Neural progenitor cell (in vitro differentiated cells): ENCODE results near the gene OR1B1. TPM values are rescaled to one million over a fixed set of nuclear protein-coding genes. Genes with fewer than 3 reads are reported as not detected.

ENCODE experiments used
- DNase-seq: peaks from one replicate; pipeline ENCODE4 v3.0.0-alpha.2; 2016; ENCODE audit warnings: low spot score
- H2AFZ ChIP-seq: fragments of 200-600 bp; sonication (generic); replicated peaks from 2 replicates; pipeline ENCODE4 v1.6.1; 2016; ENCODE audit warnings: antibody characterized with exemption
- H3F3A ChIP-seq: fragments of 200-600 bp; sonication (generic); 2 replicates; pipeline ENCODE4 v1.6.1; 2016; ENCODE audit warnings: antibody characterized with exemption, low read depth
- H3K27ac ChIP-seq: fragments of 200-600 bp; sonication (generic); 2 replicates; pipeline ENCODE4 v1.5.1; 2016; ENCODE audit warnings: mild to moderate bottlenecking
- H3K27me3 ChIP-seq: fragments of 200-600 bp; sonication (generic); 2 replicates; pipeline ENCODE4 v1.6.1; 2016; ENCODE audit warnings: mild to moderate bottlenecking, moderate library complexity
- H3K36me3 ChIP-seq: fragments of 200-600 bp; sonication (generic); 2 replicates; pipeline ENCODE4 v1.5.1; 2016
- H3K4me1 ChIP-seq: fragments of 200-600 bp; sonication (generic); 2 replicates; pipeline ENCODE4 v1.6.1; 2016; ENCODE audit warnings: mixed run types
- H3K4me2 ChIP-seq: fragments of 200-600 bp; sonication (generic); 2 replicates; pipeline ENCODE4 v1.6.1; 2016
- H3K4me3 ChIP-seq: fragments of 200-600 bp; sonication (generic); 2 replicates; pipeline ENCODE4 v1.5.1; 2016
- H3K79me2 ChIP-seq: fragments of 200-600 bp; sonication (generic); 2 replicates; pipeline ENCODE4 v1.6.1; 2016; ENCODE audit warnings: low read depth
- H3K9ac ChIP-seq: fragments of 200-600 bp; sonication (generic); 2 replicates; pipeline ENCODE4 v1.6.1; 2016
- H3K9me3 ChIP-seq: fragments of 200-600 bp; sonication (generic); 2 replicates; pipeline ENCODE4 v1.5.1; 2016; ENCODE audit warnings: low read depth
- H4K20me1 ChIP-seq: fragments of 200-600 bp; sonication (generic); 2 replicates; pipeline ENCODE4 v1.6.1; 2016; ENCODE audit warnings: low read depth
- H3K27ac Mint-ChIP-seq: 3 replicates; pipeline ENCODE4 v1.8.0; 2021; ENCODE audit warnings: mixed read lengths
- H3K27me3 Mint-ChIP-seq: 2 replicates; pipeline ENCODE4 v1.8.0; 2022; ENCODE audit warnings: low read depth, mild to moderate bottlenecking, inconsistent platforms, moderate library complexity, mixed read lengths; ENCODE audit not compliant: insufficient read depth
- H3K36me3 Mint-ChIP-seq: 3 replicates; pipeline ENCODE4 v1.8.0; 2021; ENCODE audit warnings: mixed read lengths
- H3K4me1 Mint-ChIP-seq: 3 replicates; pipeline ENCODE4 v1.8.0; 2021; ENCODE audit warnings: mixed read lengths
- H3K4me3 Mint-ChIP-seq: 3 replicates; pipeline ENCODE4 v1.8.0; 2021; ENCODE audit warnings: mild to moderate bottlenecking, moderate library complexity, mixed read lengths
- H3K9me3 Mint-ChIP-seq: 3 replicates; pipeline ENCODE4 v1.8.0; 2020; ENCODE audit warnings: mixed read lengths
- EZH2 ChIP-seq: fragments of 200-600 bp; sonication (generic); IDR thresholded peaks from 2 replicates; pipeline ENCODE4 v1.6.1; 2017; ENCODE audit warnings: antibody characterized with exemption, mild to moderate bottlenecking, moderate library complexity
- EZH2phosphoT487 ChIP-seq: fragments of 200-600 bp; sonication (generic); IDR thresholded peaks from 2 replicates; pipeline ENCODE4 v1.6.1; 2017; ENCODE audit warnings: antibody characterized with exemption
- total RNA-seq: library from RNA; depleted of rRNA; stranded (reverse); fragments of >200 nt; gene quantifications from 2 replicates; pipeline ENCODE4 v1.2.3, GENCODE V29; 2015; ENCODE audit warnings: low replicate concordance
- TF ChIP-seq, protein P1 (sequence below): fragments of 200-600 bp; sonication (generic); IDR thresholded peaks from 2 replicates; pipeline ENCODE4 v1.5.1; 2017; ENCODE audit warnings: antibody characterized with exemption, mild to moderate bottlenecking

Gene OR1B1
- total RNA-seq, 1 donor from 2014 or later: not detected

DNA sequence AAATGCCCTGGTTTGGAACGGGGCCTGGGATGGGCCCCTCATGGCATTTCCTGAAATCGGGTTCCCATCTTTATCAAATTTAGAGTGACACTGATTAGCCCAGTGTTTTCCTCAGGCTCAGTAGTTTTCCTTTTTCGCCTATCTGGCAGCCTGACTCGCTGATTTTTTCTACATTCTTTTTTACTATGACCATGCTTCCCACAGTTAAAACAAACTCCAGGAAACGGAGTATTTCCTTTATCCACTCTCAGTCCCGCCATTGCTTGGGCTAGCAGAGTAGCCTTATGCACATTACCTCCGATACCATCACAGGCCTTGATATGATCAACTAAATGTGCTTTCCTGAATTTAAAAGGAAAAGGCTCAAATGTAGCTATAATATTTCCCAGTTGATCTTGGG, 37.4 kb downstream of the OR1B1 start:
- H3F3A ChIP-seq: no peaks in the 10 kb centered on the region
- DNase-seq: no peak
- H3K9me3 ChIP-seq: peaks cover 14% of the 10 kb centered on the region
- no peaks in the 10 kb centered on the region for H3K27me3 ChIP-seq
- no peak overlapping the region for H3K9ac ChIP-seq
- H3K4me2 ChIP-seq: no peak overlapping the region
- no peaks in the 10 kb centered on the region for H3K79me2 ChIP-seq
- TF ChIP-seq, protein P1, sequence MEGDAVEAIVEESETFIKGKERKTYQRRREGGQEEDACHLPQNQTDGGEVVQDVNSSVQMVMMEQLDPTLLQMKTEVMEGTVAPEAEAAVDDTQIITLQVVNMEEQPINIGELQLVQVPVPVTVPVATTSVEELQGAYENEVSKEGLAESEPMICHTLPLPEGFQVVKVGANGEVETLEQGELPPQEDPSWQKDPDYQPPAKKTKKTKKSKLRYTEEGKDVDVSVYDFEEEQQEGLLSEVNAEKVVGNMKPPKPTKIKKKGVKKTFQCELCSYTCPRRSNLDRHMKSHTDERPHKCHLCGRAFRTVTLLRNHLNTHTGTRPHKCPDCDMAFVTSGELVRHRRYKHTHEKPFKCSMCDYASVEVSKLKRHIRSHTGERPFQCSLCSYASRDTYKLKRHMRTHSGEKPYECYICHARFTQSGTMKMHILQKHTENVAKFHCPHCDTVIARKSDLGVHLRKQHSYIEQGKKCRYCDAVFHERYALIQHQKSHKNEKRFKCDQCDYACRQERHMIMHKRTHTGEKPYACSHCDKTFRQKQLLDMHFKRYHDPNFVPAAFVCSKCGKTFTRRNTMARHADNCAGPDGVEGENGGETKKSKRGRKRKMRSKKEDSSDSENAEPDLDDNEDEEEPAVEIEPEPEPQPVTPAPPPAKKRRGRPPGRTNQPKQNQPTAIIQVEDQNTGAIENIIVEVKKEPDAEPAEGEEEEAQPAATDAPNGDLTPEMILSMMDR: no peak
- TF ChIP-seq EZH2phosphoT487 (no peak), EZH2 (no peak)
- H3K36me3 ChIP-seq: no peaks in the 10 kb centered on the region
- H3K27ac Mint-ChIP-seq: no peak overlapping the region
- no peak overlapping the region for H3K4me3 Mint-ChIP-seq
- no peaks in the 10 kb centered on the region for H3K4me1 Mint-ChIP-seq
- no peak overlapping the region for H3K4me3 ChIP-seq
- no peaks in the 10 kb centered on the region for H4K20me1 ChIP-seq
- no peaks in the 10 kb centered on the region for H3K4me1 ChIP-seq
- peaks cover 10% of the 10 kb centered on the region for H3K27me3 Mint-ChIP-seq
- no peaks in the 10 kb centered on the region for H3K9me3 Mint-ChIP-seq
- H3K27ac ChIP-seq: no peak overlapping the region
- no peaks in the 10 kb centered on the region for H3K36me3 Mint-ChIP-seq
- H2AFZ ChIP-seq: no peak overlapping the region

DNA sequence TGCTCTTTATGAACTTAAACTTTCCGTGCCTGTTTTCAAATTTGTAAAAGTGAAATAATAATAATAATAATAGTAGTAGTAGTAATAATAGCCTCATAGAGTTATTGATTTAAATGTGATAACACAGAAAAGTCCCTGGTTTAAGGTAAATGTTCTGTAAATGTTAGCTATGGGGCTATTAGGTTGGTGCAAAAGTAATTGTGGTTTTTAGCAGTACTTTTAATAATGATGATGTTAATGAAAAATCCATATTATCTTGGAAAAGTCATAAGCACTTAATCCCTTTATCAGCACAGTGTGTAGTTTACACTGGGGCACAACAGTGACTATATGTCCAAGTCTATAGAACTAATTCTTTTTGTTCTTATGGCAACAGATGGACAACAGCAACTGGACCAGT, 43.1 kb downstream of the OR1B1 start, which contains the start of gene OR1Q1:
TSS of gene OR1Q1 (plus strand) at position 377 of the 400 bp plus-strand sequence. CDS start at position 377, 0 bp downstream.
- TF ChIP-seq, protein P1: no peak
- TF ChIP-seq EZH2: no peak
- TF ChIP-seq EZH2phosphoT487: no peak
- no peak within 1 kb of the TSS for H3K4me2 ChIP-seq
- no peaks in the 10 kb centered on the region for H3K27me3 ChIP-seq
- H4K20me1 ChIP-seq: no peaks in the 10 kb centered on the region
- no peaks in the 10 kb centered on the region for H3K36me3 ChIP-seq
- no peaks in the 10 kb centered on the region for H3K79me2 ChIP-seq
- H3K9ac ChIP-seq: no peak within 1 kb of the TSS
- no peak within 1 kb of the TSS for H3K4me3 ChIP-seq
- Mint-ChIP-seq H3K27ac (no peak within 1 kb of the TSS), H3K4me3 (no peak within 1 kb of the TSS), H3K4me1 (no peaks in the 10 kb centered on the region), H3K27me3 (peaks cover 7% of the 10 kb centered on the region), H3K9me3 (no peaks in the 10 kb centered on the region), H3K36me3 (no peaks in the 10 kb centered on the region)
- H3F3A ChIP-seq: no peaks in the 10 kb centered on the region
- peaks cover 15% of the 10 kb centered on the region for H3K9me3 ChIP-seq
- no peak within 1 kb of the TSS for H3K27ac ChIP-seq
- H3K4me1 ChIP-seq: no peaks in the 10 kb centered on the region
- no peak within 1 kb of the TSS for H2AFZ ChIP-seq
- DNase-seq: no peak

DNA sequence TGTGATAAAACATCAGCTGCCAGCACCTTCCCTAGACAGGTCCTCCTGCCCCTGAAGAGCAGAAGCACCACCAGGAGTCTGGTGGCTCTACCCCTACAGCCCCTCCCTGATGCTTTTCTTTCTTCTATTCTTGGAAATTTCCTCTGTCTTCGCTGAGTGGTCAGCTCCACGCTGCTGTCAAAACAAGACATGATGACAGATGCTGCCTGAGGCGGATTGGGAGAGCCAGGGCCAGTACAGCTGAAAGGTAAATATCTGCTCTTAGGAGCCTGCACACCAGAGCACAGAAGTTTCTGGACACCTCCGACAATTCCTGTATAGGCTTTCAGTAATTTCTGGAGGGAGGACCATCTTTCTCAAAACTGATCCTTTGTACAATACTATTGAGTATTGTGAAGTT, 47.6 kb downstream of the OR1B1 start:
- no peaks in the 10 kb centered on the region for H3K9me3 Mint-ChIP-seq
- DNase-seq: no peak
- no peak overlapping the region for H3K27ac Mint-ChIP-seq
- Histone ChIP-seq H3K4me3 (no peak overlapping the region), H3K9me3 (peaks cover 3% of the 10 kb centered on the region), H3K4me1 (no peaks in the 10 kb centered on the region), H4K20me1 (no peaks in the 10 kb centered on the region), H3F3A (no peaks in the 10 kb centered on the region), H3K27me3 (no peaks in the 10 kb centered on the region), H3K9ac (no peak overlapping the region), H2AFZ (no peak overlapping the region), H3K4me2 (no peak overlapping the region), H3K79me2 (no peaks in the 10 kb centered on the region), H3K27ac (no peak overlapping the region), H3K36me3 (no peaks in the 10 kb centered on the region)
- no peak for TF ChIP-seq EZH2
- TF ChIP-seq EZH2phosphoT487: no peak
- TF ChIP-seq, protein P1: no peak
- peaks cover 4% of the 10 kb centered on the region for H3K27me3 Mint-ChIP-seq
- H3K36me3 Mint-ChIP-seq: no peaks in the 10 kb centered on the region
- H3K4me3 Mint-ChIP-seq: no peak overlapping the region
- H3K4me1 Mint-ChIP-seq: no peaks in the 10 kb centered on the region
